Measurements from ENCODE around the gene PLA2G4F.

PLA2G4F gene

DNA sequence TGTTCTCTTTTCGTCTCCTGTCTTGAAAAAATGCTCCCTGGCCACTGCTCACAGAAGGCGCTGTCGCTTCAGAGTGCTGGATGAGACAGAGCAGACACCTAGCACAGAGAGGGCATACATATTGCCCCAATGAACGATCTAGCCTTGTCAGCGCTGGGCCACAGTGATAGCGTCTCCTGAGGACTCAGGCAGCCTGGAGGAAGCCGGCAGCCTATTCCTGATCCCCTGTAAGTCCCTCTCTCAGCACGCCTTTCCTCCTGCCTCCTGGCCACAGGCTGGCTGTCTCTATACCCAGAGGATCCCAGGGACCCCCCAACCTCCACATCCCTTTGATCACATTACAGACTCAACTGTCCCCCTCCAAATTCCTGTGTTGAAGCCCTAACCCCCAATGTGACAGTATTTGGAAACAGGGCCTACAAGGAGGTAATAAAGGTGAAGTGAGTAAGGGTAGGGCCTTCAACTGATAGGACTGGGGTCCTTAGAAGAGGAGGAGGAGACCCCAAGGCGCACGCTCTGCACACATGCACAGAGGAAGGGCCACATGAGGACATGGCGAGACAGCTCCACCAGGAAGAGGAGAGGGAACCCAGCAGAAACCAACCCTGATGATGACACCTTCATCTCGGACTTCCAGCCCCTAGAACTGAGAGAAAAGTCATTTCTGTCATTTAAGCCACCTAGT is 7.5 kb downstream of the PLA2G4F start:
- Histone ChIP-seq H3K4me3 (ENCODE audit: low read depth, low read length, poor library complexity, severe bottlenecking) (no peak overlapping the region), H3K27ac (ENCODE audit: low read depth, low read length, poor library complexity, severe bottlenecking) (no peak overlapping the region), H3K27me3 (ENCODE audit: insufficient read depth, low read length) (peaks cover under 1% of the 10 kb centered on the region; the same call in 1 of the 2 replicates), H2AFZ (ENCODE audit: low read length) (no peak overlapping the region), H3K4me2 (ENCODE audit: low read length) (no peak overlapping the region), H3K9me2 (ENCODE audit: low read depth, low read length) (no peaks in the 10 kb centered on the region), H3F3A (ENCODE audit: insufficient read depth, low read length) (no peaks in the 10 kb centered on the region), H4K20me1 (ENCODE audit: insufficient read depth, low read length) (no peaks in the 10 kb centered on the region), H3K79me2 (ENCODE audit: insufficient read depth, low read length) (no peaks in the 10 kb centered on the region), H3K36me3 (ENCODE audit: insufficient read depth, low read length) (no peaks in the 10 kb centered on the region), H3K4me1 (ENCODE audit: insufficient read depth, low read length, severe bottlenecking) (no peaks in the 10 kb centered on the region), H3K9me3 (ENCODE audit: low read length) (no peaks in the 10 kb centered on the region), H3K9ac (ENCODE audit: low read length) (no peak overlapping the region)
- TF ChIP-seq, protein P1, sequence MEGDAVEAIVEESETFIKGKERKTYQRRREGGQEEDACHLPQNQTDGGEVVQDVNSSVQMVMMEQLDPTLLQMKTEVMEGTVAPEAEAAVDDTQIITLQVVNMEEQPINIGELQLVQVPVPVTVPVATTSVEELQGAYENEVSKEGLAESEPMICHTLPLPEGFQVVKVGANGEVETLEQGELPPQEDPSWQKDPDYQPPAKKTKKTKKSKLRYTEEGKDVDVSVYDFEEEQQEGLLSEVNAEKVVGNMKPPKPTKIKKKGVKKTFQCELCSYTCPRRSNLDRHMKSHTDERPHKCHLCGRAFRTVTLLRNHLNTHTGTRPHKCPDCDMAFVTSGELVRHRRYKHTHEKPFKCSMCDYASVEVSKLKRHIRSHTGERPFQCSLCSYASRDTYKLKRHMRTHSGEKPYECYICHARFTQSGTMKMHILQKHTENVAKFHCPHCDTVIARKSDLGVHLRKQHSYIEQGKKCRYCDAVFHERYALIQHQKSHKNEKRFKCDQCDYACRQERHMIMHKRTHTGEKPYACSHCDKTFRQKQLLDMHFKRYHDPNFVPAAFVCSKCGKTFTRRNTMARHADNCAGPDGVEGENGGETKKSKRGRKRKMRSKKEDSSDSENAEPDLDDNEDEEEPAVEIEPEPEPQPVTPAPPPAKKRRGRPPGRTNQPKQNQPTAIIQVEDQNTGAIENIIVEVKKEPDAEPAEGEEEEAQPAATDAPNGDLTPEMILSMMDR (IDR thresholded peaks at IDR 0.05; ENCODE audit: low read length): no peak
- TF ChIP-seq EZH2 (IDR thresholded peaks at IDR 0.05; ENCODE audit: borderline replicate concordance, low read length): no peak

DNA sequence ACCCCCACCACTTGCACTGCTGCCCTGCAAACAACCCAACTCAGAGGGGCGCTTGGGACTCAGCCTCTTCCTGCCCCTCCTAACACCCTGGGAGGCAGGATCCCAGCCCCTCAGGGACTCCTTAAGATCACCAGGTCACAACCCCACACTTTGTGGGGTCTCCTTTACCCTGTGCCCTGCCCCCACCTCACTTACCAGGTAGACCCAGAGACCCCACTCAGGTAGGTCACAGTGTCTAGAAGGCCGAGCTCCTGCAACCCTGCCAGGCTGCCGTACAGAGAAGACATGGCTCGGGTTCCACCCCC is 9.1 kb downstream of the PLA2G4F start:
- TF ChIP-seq EZH2 (IDR thresholded peaks at IDR 0.05; ENCODE audit: borderline replicate concordance, low read length): no peak
- TF ChIP-seq, protein P1 (IDR thresholded peaks at IDR 0.05; ENCODE audit: low read length): no peak
- H3K9me2 ChIP-seq (ENCODE audit: low read depth, low read length): no peaks in the 10 kb centered on the region
- H3K9me3 ChIP-seq (ENCODE audit: low read length): no peaks in the 10 kb centered on the region
- H4K20me1 ChIP-seq (ENCODE audit: insufficient read depth, low read length): no peaks in the 10 kb centered on the region
- no peak overlapping the region for H3K9ac ChIP-seq (ENCODE audit: low read length)
- H3K4me2 ChIP-seq (ENCODE audit: low read length): no peak overlapping the region
- H3K4me3 ChIP-seq (ENCODE audit: low read depth, low read length, poor library complexity, severe bottlenecking): no peak overlapping the region
- peaks cover 4% of the 10 kb centered on the region; the same call in 1 of the 2 replicates for H3K27me3 ChIP-seq (ENCODE audit: insufficient read depth, low read length)
- no peaks in the 10 kb centered on the region for H3K36me3 ChIP-seq (ENCODE audit: insufficient read depth, low read length)
- H3K4me1 ChIP-seq (ENCODE audit: insufficient read depth, low read length, severe bottlenecking): no peaks in the 10 kb centered on the region
- no peak overlapping the region for H3K27ac ChIP-seq (ENCODE audit: low read depth, low read length, poor library complexity, severe bottlenecking)
- no peak overlapping the region for H2AFZ ChIP-seq (ENCODE audit: low read length)
- no peaks in the 10 kb centered on the region for H3F3A ChIP-seq (ENCODE audit: insufficient read depth, low read length)
- no peaks in the 10 kb centered on the region for H3K79me2 ChIP-seq (ENCODE audit: insufficient read depth, low read length)

DNA sequence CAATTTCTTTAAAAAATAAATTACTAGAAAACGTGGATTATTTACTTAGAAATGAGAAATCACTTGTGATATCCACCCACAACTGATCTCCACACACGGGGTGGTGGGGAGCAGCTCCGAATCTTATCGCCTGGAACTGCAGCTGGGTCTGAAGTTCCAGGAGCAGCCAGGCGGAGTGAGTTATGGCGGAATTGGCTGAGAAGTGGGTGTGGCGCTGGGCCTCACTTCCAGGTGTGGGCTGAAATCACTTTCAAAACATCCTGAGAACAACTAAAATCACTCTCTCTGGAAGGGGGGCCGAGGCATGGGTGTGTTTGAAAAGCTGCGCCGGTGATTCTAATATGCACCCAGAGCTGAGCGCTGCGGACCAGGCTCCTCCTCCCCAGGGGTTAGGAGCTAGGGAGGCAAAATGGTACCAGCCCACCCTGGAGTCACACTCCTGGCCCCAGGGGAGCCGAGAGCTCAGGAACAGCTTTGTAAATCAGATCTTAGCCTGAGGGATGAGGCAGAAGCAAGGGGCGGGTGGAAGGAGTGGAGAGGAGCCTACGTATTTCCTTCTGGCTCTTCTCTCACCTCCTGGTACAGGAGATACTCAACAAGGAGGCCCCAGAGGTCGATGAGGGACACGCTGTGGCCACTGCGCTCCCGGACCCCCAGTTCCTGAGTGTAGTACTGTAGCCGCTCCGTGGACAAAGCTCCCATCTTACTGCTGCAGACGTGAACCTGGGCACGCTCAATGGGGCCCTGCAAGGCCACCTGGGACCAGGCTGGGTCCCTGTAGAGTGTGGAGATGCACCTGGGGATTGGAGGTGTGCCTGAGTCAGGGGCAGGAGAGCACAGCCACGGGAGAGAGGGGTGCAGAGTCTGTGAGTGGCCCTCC is 9.6 kb downstream of the PLA2G4F start:
- Histone ChIP-seq H3K27ac (ENCODE audit: low read depth, low read length, poor library complexity, severe bottlenecking) (no peak overlapping the region), H3K27me3 (ENCODE audit: insufficient read depth, low read length) (peaks cover 4% of the 10 kb centered on the region; the same call in 1 of the 2 replicates), H3K9me3 (ENCODE audit: low read length) (no peaks in the 10 kb centered on the region), H3K4me1 (ENCODE audit: insufficient read depth, low read length, severe bottlenecking) (no peaks in the 10 kb centered on the region), H4K20me1 (ENCODE audit: insufficient read depth, low read length) (no peaks in the 10 kb centered on the region), H3K4me2 (ENCODE audit: low read length) (no peak overlapping the region), H3K4me3 (ENCODE audit: low read depth, low read length, poor library complexity, severe bottlenecking) (no peak overlapping the region), H3K36me3 (ENCODE audit: insufficient read depth, low read length) (no peaks in the 10 kb centered on the region), H3K9me2 (ENCODE audit: low read depth, low read length) (no peaks in the 10 kb centered on the region), H3K9ac (ENCODE audit: low read length) (no peak overlapping the region), H2AFZ (ENCODE audit: low read length) (no peak overlapping the region), H3K79me2 (ENCODE audit: insufficient read depth, low read length) (no peaks in the 10 kb centered on the region), H3F3A (ENCODE audit: insufficient read depth, low read length) (no peaks in the 10 kb centered on the region)
- TF ChIP-seq, protein P1 (IDR thresholded peaks at IDR 0.05; ENCODE audit: low read length): no peak
- TF ChIP-seq EZH2 (IDR thresholded peaks at IDR 0.05; ENCODE audit: borderline replicate concordance, low read length): no peak

All from OCI-LY1 (cell line).